Erythroblast (primary cell): ENCODE data around the gene EVC.

Experiments
- DNase-seq, 2 experiments: peaks; one replicate each; lab custom pipeline; 2025; lab: John Stamatoyannopoulos, UW
- GATA1 ChIP-seq: IDR thresholded peaks from 2 replicates; pipeline ENCODE4 v1.6.1; 2011; ENCODE audit warnings: low read depth, mild to moderate bottlenecking, control low read depth, low read length, moderate library complexity
- POLR2A ChIP-seq: IDR thresholded peaks from 2 replicates; pipeline ENCODE4 v1.6.1; 2011; ENCODE audit warnings: mild to moderate bottlenecking, low read length

Gene EVC

DNA sequence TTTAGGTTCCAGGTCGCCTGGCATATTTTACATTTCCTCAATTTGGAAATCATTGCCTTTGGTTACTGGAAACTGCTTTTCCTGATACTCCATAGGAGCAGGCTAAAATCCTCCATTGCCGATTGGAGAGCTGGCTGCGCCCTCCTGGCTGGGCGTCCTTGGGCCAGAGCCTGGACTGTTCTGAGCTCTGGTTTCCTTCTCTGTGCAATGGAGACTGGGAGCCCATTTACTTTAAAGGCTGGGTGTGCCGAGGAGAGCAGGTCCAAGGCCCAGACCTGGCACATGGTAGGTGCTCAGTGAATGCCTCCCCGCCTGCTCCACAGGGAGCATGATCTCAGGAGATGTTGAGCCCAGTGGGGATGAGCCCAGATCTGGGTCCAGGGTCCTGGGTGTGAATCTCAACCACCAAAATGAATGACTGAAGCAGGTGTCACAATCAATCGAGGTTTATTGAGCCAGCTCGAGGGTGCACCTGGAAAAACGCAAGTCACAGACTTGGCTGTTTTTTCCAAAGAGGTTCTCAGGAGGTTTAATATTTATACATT is 50.0 kb downstream of the EVC start:
- DNase-seq: no peak
- TF ChIP-seq GATA1 (no peak), POLR2A (no peak)

DNA sequence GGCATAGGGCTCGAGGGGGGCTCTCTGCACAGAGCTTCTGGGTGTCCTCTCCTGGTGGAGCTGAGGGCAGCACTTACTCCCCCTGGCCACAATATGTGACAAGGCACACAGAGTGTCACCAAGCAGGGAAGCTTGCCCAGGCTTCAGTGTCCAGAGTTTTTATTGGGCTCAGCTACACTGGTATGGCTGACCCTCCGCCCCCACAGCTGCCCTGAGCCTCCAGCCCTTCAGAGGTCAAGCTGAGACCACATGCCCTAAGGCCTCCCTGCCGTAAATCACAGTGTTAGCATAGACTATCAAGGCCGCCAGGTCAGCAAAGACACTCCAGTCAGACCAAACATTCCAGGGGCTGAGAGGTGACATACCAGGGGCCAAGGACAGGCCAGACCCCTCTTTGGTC is 59.0 kb downstream of the EVC start:
- no peak for DNase-seq
- no peak for TF ChIP-seq POLR2A
- TF ChIP-seq GATA1: no peak

DNA sequence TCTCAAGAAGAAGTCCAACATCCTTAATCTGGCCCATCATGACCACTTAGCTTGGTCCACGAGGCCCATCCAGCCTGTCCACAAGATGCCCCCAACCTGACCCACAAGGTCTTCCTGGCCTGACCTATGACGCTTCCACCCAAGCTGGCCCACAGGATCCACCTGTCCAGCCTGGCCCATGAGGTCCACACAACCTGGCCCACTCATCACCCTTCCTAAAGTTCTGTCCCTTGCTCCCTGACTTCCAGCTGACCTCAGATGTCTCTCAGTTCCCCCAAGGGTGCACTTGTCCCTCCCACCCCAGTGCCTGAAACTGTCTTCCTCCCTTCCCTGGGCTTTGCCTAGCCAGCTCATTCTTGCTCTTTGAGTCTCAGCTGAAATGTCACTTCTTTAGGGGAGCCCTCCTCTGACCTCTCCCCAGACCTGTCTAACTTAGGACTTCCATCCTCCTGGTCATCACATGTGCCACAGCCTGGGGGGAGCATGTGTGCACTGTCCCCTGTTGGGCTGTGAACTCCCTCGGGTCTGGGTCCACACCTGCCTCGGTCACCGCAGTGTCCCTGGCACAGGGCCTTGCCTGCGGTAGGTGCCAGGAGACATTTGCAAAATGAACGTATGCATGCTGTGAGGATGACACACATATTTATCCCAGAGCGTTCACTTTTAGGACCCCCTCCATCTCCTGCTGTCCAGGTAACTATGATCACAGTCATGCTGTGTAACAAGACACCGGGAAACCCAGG is 61.7 kb downstream of the EVC start:
- TF ChIP-seq GATA1: no peak
- DNase-seq: no peak

DNA sequence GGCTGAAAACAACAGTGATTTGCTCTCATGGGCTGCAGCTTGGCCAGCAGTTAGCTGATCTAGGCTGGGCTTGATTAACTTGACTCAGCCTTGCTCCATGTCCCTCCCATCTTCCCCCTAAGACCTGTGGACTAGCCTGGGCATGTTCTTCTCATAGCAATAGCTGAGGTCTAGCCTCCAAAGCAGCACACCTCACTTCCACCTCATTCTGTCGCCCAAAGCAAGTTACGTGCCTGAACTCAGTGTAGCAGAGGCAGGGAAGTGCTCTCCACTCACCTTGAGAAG is 62.2 kb downstream of the EVC start:
- TF ChIP-seq POLR2A: no peak
- TF ChIP-seq GATA1: no peak
- DNase-seq: no peak

DNA sequence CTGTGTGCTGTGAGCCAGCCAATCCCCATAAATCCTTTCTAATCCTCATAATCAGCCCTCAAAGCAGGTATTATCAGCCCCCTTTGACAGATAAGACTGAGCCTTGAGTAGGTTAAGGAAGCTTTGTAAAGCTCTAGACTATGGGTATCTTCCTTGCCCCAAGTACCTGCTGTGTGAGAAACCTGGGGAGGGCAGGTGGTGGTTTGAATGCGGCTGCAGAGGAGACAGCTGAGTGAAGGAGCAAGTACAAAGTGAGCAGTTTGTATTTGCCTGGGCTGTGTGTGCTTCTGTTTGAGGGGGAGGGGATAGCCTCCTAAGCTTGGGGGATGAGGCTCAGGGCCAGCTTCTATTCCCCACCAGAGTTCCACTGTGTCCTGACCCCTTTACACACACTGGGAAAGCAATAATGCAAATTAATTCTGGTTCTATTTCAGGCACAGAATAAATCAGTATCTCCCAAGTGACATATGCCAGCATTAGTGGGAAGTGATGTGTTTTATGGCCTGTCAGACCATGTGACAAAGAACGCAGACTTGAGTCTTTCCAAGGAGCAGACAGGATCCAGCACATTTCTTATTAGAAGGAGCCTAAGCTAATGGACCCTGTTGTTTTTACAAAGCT is 63.5 kb downstream of the EVC start:
- no peak for TF ChIP-seq GATA1
- no peak for TF ChIP-seq POLR2A
- DNase-seq: no peak

DNA sequence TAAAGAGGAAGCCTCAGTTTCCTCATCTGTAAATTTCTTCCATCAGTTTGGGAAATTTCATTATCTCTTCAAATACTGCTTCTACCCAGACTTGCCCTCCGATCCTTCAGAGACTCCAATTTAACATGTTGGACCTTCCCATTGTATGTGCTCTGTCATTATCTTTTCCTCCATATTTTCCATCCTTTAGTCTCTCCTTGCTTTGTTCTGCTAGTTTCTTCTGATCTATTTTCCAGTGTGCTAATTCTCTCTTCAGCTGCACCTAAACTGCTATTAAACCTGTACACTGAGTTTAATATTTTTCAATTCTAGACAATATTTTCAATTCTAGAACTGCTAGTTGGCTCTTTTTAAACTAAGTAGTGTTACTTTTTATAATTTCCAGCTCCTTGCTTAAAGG is 65.5 kb downstream of the EVC start:
- TF ChIP-seq GATA1 (no peak), POLR2A (no peak)
- DNase-seq: no peak

DNA sequence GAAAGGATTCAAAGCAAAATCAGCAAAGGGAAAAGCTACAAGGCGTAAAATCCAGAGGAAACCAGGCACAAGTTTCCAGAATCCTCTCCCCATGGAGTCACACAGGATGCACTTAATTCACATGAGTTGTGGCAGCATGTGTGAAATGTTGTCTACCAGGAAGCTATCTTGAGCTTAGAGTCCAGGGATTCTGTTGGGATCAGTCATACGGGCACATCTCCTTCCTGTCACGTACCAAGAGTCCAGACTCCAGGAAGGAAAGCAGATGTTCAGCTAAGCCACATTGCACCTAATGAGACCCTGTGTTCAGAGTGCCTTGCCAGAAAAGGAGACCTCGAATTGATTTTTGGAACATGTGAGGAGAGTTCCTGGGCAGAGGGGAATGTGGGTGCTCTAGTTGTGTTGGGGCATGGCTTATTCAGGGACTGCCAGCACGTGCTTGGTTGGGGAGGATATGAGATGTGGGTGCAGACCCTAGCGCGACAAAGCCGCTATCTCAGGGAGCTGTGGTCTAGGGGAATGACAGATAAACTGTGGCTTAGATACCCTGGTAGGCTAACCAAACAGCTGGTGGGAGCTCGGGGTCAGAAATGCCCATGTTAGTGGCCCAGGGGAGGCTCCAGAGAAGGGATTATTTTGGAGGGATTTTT is 70.0 kb downstream of the EVC start:
- no peak for DNase-seq
- TF ChIP-seq POLR2A: no peak
- TF ChIP-seq GATA1: no peak

DNA sequence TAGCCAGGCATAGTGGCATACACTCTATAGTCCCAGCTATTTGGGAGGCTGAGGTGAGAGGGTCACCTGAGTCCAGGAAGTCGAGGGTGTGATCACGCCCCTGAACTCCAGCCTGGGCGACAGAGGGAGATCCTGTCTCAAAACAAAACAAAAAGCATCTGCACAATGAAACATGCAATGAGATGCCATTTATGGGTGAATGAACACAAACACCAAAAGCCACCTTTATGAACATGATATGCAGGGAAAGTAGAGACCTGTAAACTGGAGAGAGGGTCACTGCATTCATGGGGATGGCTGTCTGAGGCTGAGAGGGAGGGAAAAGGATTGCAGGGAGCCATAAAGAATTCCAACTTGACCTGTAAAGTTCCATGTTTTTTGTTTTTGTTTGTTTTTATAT is 70.7 kb downstream of the EVC start:
- TF ChIP-seq GATA1: no peak
- no peak for TF ChIP-seq POLR2A
- no peak for DNase-seq

DNA sequence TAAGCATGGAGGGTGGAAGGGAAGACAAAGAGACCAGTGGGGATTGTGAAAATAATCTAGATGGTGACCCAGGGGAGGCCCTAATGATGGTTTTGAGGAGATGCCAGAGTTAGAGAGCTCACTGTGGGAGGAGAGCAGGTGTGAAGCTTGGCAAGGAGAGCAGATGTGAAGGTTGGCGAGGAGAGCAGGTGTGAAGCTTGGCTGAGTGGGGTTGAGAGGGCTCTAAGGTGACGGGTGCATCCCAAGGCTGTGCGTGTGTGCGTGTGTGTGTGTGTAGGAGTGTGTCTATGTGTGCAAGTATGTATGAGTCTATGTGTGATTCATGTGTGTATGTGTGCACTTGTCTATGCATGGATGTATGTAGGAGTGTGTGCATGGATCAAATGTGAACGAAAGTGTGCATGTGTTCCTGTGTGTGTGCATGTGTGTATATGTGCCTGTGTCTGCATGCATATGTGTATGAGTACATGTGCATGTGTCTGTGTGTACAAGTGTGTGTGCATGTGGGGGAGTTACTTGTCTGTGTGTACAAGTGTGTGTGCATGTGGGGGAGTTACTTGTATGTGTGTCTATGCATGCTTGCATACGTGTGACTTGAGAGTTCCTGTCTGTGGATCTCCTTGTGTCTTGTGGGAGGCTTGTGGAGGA is 72.0 kb downstream of the EVC start:
- TF ChIP-seq GATA1: no peak
- no peak for TF ChIP-seq POLR2A
- DNase-seq: no peak

DNA sequence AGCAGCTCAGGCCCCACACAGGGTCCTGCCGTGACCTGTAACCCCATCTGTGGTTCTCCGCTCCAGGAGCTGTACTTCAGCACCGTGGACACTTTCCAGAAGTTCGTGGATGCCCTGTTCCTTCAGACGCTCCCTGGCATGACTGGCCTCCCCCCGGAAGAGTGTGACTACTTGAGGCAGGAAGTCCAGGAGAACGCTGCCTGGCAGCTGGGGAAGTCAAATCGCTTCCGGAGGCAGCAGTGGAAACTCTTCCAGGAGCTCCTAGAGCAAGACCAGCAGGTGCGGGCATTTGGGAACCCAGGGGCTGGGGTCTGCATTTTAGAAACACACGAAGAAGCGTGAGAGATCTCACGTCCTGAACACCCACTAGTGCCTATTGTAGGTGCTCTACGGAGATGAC is 72.5 kb downstream of the EVC start:
- TF ChIP-seq GATA1 (no peak), POLR2A (no peak)

DNA sequence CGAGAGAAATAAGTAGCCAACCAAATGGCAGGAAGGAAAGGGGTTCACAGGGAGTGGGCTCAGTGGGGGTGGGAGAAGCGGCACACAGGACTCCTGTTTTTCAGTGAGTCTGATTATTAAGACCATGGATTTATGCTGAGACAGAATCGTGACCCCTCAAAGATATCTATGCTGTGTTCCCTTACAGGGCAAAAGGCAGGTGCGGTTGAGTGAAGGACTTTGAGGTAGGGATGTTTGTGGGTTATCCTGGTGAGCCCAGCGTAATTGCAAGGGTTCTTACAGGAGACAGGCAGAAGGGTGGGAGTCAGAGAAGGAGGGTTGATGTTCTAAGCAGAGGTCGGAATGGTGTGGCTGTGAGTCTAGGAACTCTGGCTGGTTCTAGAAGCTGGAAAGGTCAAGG is 73.0 kb downstream of the EVC start:
- DNase-seq: no peak
- TF ChIP-seq POLR2A (no peak), GATA1 (no peak)

More for the DNA sequence above, 72.5 kb downstream of the EVC start:
- no peak for DNase-seq

DNA sequence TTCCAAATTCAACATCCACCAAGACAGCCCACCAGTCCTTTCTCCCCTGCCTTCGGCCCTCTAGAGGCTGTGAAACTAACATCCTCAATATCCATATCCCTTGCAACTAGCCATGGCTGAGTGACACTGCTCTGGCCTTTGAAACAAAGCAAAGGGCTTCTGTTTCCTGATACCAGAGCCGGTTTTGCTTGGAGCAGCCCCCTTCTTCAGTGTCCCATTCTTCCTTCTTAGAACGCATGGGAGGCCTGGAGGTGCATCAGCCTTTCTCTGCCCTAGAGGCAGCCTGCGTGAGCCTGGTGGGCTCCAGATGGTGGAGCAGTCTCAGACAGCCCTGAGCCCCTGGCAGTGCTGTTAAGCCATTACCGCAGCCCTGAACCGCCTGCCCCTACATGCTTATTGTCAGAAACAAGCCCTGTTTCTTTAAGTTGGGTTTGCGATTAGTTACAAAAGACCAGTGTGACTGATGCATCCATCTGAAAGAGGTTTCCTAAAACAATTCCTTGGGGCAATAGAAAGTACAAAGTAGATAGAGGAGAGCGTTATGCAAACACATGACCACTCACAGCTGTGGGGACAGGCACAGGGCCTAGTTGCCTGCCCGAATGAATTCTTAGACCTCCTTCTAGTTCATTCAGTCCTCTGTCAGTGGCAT is 74.1 kb downstream of the EVC start:
- no peak for DNase-seq
- TF ChIP-seq GATA1 (no peak), POLR2A (no peak)

DNA sequence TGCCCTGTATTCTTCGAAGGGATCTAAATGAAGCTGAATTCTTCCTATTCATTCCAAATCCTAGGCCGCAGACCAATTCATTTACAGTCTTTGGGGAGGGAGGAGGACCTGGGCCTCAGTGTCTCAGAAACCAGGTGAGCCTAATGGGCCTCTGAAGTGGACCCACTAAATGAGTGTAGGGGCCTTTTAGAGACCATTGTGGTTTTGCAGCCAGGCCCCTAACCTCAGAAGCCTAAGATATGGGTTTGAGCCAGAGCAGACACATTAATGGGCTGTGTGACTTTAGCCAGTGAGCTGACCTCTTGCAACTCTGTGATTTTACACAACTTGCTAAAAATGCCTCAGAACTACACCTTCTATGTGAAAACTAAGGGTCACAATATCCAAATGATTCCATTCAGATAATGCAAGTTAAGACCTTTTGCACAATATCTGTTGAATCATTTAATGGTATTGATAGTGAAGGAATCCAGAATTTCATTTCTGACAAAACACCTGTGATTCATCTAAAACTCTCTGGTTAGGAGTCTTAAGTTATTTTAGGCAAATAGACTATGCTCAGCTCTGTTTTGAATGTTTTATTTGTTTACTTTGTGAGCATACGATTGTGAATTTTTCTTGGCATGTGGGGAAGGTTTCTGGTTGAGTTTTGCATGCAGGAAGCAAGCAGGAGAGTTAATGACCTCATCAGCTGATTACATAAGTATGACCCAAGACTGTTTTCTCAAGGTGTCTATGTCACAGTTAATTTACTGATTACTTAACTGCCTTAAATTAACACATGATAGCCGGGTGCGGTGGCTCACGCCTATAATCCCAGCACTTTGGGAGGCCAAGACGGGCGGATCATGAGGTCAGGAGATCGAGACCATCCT is 75.0 kb downstream of the EVC start:
- TF ChIP-seq GATA1: no peak
- TF ChIP-seq POLR2A: no peak
- DNase-seq: no peak
